ENCODE results near the gene ARHGAP22.

- no peak for TF ChIP-seq POLR2A (IDR thresholded peaks at IDR 0.05; ENCODE audit: low read length)
- no peak for TF ChIP-seq GATA1 (IDR thresholded peaks at IDR 0.05; ENCODE audit: low read depth, low read length)
Observed at GRCh38 chr10:48481385-48481784, 123.5 kb downstream of the ARHGAP22 start.
